ENCODE measurements around the gene CACNA1I.

Gene CACNA1I

GRCh38 chr22:39623603-39624500 lies 53.3 kb downstream of the CACNA1I start:
- DNase-seq (ENCODE audit: low read depth), result no peak
- no peak overlapping the region for H3K4me3 ChIP-seq (ENCODE audit: low read length)

GRCh38 chr22:39624501-39624821 lies 53.9 kb downstream of the CACNA1I start:
- H3K4me3 ChIP-seq (ENCODE audit: low read length), result no peak overlapping the region
- DNase-seq (ENCODE audit: low read depth), result no peak
- TF ChIP-seq CTCF (conservative IDR thresholded peaks at IDR 0.05; ENCODE audit: low read depth, low read length), result no peak

More at GRCh38 chr22:39623603-39624500, 53.3 kb downstream of the CACNA1I start:
- TF ChIP-seq CTCF (conservative IDR thresholded peaks at IDR 0.05; ENCODE audit: low read depth, low read length), result no peak

- no peak for DNase-seq (ENCODE audit: low read depth)
- no peak for TF ChIP-seq CTCF (conservative IDR thresholded peaks at IDR 0.05; ENCODE audit: low read depth, low read length)
- H3K4me3 ChIP-seq (ENCODE audit: low read length), result no peak overlapping the region
Observed at GRCh38 chr22:39625569-39626537, 55.3 kb downstream of the CACNA1I start.

- no peak for TF ChIP-seq CTCF (conservative IDR thresholded peaks at IDR 0.05; ENCODE audit: low read depth, low read length)
- no peak overlapping the region for H3K4me3 ChIP-seq (ENCODE audit: low read length)
- DNase-seq (ENCODE audit: low read depth), result no peak
Observed at GRCh38 chr22:39627208-39627607, 56.7 kb downstream of the CACNA1I start.

- no peak for TF ChIP-seq CTCF (conservative IDR thresholded peaks at IDR 0.05; ENCODE audit: low read depth, low read length)
- no peak for DNase-seq (ENCODE audit: low read depth)
Observed at GRCh38 chr22:39627865-39628562, 57.5 kb downstream of the CACNA1I start.

GRCh38 chr22:39628563-39629080 lies 58.1 kb downstream of the CACNA1I start:
- no peak for DNase-seq (ENCODE audit: low read depth)
- TF ChIP-seq CTCF (conservative IDR thresholded peaks at IDR 0.05; ENCODE audit: low read depth, low read length), result no peak
- no peak overlapping the region for H3K4me3 ChIP-seq (ENCODE audit: low read length)

More at GRCh38 chr22:39627865-39628562, 57.5 kb downstream of the CACNA1I start:
- no peak overlapping the region for H3K4me3 ChIP-seq (ENCODE audit: low read length)

All from retinal pigment epithelial cell (primary cell).